Left ventricle myocardium inferior (tissue), 1 donor: ENCODE results near the gene KDELR3. TPM values are rescaled to one million over a fixed set of nuclear protein-coding genes. Genes with fewer than 3 reads are reported as not detected.
A peak's percentile ranks its signal among the peaks of the same experiment; 100 is the strongest.

Source experiments
- DNase-seq: peaks from one replicate; pipeline ENCODE4 v3.0.0-alpha.2; 2020
- H3K27ac ChIP-seq: fragments of 200-600 bp; replicated peaks from 2 replicates; pipeline ENCODE4 v1.8.0; 2021
- H3K27me3 ChIP-seq: fragments of 200-600 bp; 2 replicates; pipeline ENCODE4 v1.8.0; 2021; ENCODE audit warnings: low read depth
- H3K36me3 ChIP-seq: fragments of 200-600 bp; 2 replicates; pipeline ENCODE4 v1.8.0; 2021
- H3K4me1 ChIP-seq: fragments of 200-600 bp; 2 replicates; pipeline ENCODE4 v1.8.0; 2021
- H3K4me3 ChIP-seq: fragments of 200-600 bp; 2 replicates; pipeline ENCODE4 v1.8.0; 2021; ENCODE audit warnings: mild to moderate bottlenecking, moderate library complexity
- H3K9me3 ChIP-seq: fragments of 200-600 bp; replicated peaks from 2 replicates; pipeline ENCODE4 v1.8.0; 2021
- intact Hi-C: fragments of 100-400 bp; cut with micrococcal nuclease; formaldehyde crosslinking; loops from one replicate; pipeline ENCODE4 v1.11.0; 2022
- total RNA-seq: library from RNA; stranded (reverse); fragmentation: NEBNext Ultra II Directional; extraction: Animal tissue kit (Norgen Biotek cat#: 25700); gene quantifications from one replicate; pipeline ENCODE4 v1.2.1, GENCODE V29; 2021
- TF ChIP-seq, protein P1 (sequence below): fragments of 200-600 bp; IDR thresholded peaks from 2 replicates; pipeline ENCODE4 v1.8.0; 2021; ENCODE audit warnings: antibody characterized with exemption, mild to moderate bottlenecking, borderline replicate concordance
- donor health status: DM: no; HTN: yes; CAD: no; lungs with severe emphysema.

The KDELR3 gene
- total RNA-seq, 1 donor from 2014 or later = 6.0 TPM

DNA sequence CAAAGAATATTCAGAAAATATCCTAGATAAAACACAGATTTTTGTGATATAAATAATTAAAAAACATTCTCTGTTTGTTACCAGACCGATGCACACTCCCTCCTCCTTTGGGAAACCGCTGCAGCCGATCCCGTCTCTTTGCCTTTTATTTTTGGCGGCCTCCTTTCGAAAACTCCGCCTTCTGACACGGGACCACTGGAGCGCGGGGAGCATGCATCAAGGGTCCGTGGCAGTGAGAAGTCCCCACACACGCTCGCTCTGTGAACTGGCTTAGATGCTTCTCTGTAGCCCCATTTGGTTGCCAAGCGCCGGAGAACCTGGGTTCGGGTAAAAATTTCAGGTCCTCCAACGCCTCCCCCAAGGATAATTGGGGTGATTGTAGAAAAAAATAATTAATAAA is 21.2 kb downstream of the KDELR3 start:
- TF ChIP-seq, protein P1, sequence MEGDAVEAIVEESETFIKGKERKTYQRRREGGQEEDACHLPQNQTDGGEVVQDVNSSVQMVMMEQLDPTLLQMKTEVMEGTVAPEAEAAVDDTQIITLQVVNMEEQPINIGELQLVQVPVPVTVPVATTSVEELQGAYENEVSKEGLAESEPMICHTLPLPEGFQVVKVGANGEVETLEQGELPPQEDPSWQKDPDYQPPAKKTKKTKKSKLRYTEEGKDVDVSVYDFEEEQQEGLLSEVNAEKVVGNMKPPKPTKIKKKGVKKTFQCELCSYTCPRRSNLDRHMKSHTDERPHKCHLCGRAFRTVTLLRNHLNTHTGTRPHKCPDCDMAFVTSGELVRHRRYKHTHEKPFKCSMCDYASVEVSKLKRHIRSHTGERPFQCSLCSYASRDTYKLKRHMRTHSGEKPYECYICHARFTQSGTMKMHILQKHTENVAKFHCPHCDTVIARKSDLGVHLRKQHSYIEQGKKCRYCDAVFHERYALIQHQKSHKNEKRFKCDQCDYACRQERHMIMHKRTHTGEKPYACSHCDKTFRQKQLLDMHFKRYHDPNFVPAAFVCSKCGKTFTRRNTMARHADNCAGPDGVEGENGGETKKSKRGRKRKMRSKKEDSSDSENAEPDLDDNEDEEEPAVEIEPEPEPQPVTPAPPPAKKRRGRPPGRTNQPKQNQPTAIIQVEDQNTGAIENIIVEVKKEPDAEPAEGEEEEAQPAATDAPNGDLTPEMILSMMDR = no peak
- Histone ChIP-seq H3K36me3 (peaks cover 100% of the 10 kb centered on the region), H3K27ac (peak overlapping the region; percentile 78), H3K9me3 (no peaks in the 10 kb centered on the region), H3K4me3 (no peak overlapping the region), H3K4me1 (peaks cover 67% of the 10 kb centered on the region), H3K27me3 (no peaks in the 10 kb centered on the region)
- intact Hi-C loops = no loop called here
- no peak for DNase-seq

DNA sequence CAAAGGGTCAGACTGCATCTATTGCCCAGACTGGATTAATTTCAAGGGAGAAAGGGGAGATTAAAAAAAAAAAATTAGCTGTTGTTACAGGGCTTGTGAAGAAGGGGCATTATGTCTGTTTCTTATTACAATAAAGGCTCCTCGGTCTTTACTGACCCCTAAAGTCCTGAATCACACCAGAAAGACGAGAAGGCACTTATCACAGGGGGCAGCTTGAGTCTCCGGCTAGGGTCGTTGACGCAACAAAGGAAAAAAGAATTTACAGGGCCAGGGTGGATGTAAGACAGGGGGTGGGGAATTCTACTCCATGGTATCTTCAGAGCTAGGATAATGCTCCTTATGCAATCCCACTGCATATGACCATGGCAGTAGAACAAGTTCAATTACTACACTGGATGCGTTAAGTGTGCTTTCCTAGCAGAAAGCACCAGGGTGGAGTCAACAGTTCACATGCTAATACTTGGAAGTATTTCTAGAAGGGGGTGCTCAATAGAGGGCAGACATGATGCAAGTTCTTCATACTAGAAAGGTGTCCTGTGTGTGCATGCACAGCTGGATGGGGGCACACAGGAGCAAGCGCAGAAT is 21.8 kb downstream of the KDELR3 start:
- Histone ChIP-seq H3K27me3 (no peaks in the 10 kb centered on the region), H3K27ac (peak overlapping the region; percentile 78), H3K9me3 (no peaks in the 10 kb centered on the region), H3K4me1 (peaks cover 71% of the 10 kb centered on the region), H3K36me3 (peaks cover 100% of the 10 kb centered on the region), H3K4me3 (no peak overlapping the region)
- TF ChIP-seq, protein P1 = no peak
- no peak for DNase-seq
- intact Hi-C loops = no loop called here

DNA sequence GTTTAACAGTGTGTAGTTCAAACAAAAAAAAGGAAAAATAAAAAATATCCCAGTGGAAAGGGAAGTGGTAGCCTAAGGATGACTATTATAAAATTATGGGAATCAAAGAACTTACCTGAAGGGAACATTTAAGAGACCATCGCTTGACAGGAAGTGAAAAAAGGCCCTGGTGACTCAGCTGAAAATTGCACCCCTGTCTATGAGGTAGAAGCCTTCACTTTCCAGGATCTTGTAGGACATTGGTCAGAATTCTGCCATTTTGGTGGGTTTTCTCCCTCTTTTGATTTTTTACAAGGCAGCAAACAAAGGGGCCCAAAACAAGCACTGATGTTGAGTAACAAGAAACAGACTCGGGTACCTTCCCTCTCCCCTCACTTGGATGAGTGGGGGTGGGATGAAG is 22.6 kb downstream of the KDELR3 start:
- intact Hi-C loops = no loop called here
- peak overlapping the region; percentile 78 for H3K27ac ChIP-seq
- TF ChIP-seq, protein P1 = no peak
- peaks cover 100% of the 10 kb centered on the region for H3K36me3 ChIP-seq
- H3K9me3 ChIP-seq = no peaks in the 10 kb centered on the region
- peaks cover 79% of the 10 kb centered on the region for H3K4me1 ChIP-seq
- no peak for DNase-seq
- H3K27me3 ChIP-seq = no peaks in the 10 kb centered on the region
- no peak overlapping the region for H3K4me3 ChIP-seq

DNA sequence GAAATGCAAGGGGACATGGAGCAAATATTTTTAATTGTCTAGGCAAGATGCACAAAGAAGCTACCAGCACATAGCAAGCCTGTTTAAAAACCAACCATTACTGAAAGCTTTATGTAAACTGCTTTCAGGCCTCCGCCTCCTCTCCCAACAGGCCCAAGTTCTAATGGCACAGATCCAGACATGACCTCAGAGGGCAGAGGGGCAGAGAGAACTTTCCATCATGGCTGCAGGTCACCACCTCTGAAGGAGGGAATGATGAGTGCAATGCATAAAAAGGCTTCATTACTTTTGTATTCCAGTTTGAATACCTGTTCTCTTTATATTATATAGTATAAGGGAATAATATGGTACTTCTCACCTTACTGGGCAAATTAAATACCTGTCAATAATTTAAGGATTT is 23.0 kb downstream of the KDELR3 start:
- intact Hi-C loops = no loop called here
- Histone ChIP-seq H3K27me3 (no peaks in the 10 kb centered on the region), H3K4me3 (no peak overlapping the region), H3K27ac (peak overlapping the region; percentile 78), H3K36me3 (peaks cover 100% of the 10 kb centered on the region), H3K4me1 (peaks cover 81% of the 10 kb centered on the region), H3K9me3 (no peaks in the 10 kb centered on the region)
- TF ChIP-seq, protein P1 = no peak
- peak; percentile 67 for DNase-seq

GRCh38 chr22:38491707-38492348 is 23.9 kb downstream of the KDELR3 start:
- Histone ChIP-seq H3K4me3 (no peak overlapping the region), H3K36me3 (peaks cover 100% of the 10 kb centered on the region), H3K27me3 (no peaks in the 10 kb centered on the region), H3K4me1 (peaks cover 80% of the 10 kb centered on the region), H3K27ac (peak overlapping the region; percentile 78), H3K9me3 (no peaks in the 10 kb centered on the region)
- TF ChIP-seq, protein P1 = no peak
- DNase-seq = no peak
- intact Hi-C loops = no loop called here
